Lung (tissue), 12 donors: ENCODE measurements around the gene FHIP2A. TPM values are rescaled to one million over a fixed set of nuclear protein-coding genes. Genes with fewer than 3 reads are reported as not detected.

Source experiments
- ATAC-seq: fragments of 200-7000 bp; cut with Tn5 transposase; one replicate; pipeline ENCODE4 v1.9.1; 2020; ENCODE audit warnings: moderate number of reproducible peaks; ENCODE audit not compliant: insufficient read depth, low FRiP score
- DNase-seq, 3 donors: peaks; one replicate each; pipeline ENCODE4 v3.0.0-alpha.2; 2013 to 2017
- H3K27ac ChIP-seq, 2 donors: one replicate each; pipeline ENCODE4 v1.5.1; 2013; ENCODE audit warnings: mild to moderate bottlenecking in 2 of 2, moderate library complexity in 2 of 2, control low read depth in 1 of 2, inconsistent platforms in 1 of 2, low read depth in 1 of 2, low read length in 1 of 2
- H3K27me3 ChIP-seq, 3 donors: one replicate each; pipeline ENCODE4 v1.5.1; 2013; ENCODE audit warnings: low read length in 2 of 3; ENCODE audit not compliant: control insufficient read depth in 3 of 3, insufficient read depth in 3 of 3
- H3K36me3 ChIP-seq, 4 donors: one replicate each; pipeline ENCODE4 v1.5.1; 2013; ENCODE audit warnings: low read length in 4 of 4, mild to moderate bottlenecking in 1 of 4, moderate library complexity in 1 of 4; ENCODE audit not compliant: control insufficient read depth in 4 of 4, insufficient read depth in 4 of 4
- H3K4me1 ChIP-seq, 5 donors: one replicate each; pipeline ENCODE4 v1.5.1; 2013; ENCODE audit warnings: low read length in 5 of 5, mild to moderate bottlenecking in 2 of 5, moderate library complexity in 1 of 5; ENCODE audit not compliant: control insufficient read depth in 5 of 5, insufficient read depth in 5 of 5
- H3K4me3 ChIP-seq: one replicate; pipeline ENCODE4 v1.5.1; 2013; ENCODE audit warnings: mild to moderate bottlenecking, control low read depth, moderate library complexity
- H3K9ac ChIP-seq, 2 donors: one replicate each; pipeline ENCODE4 v1.5.1; 2013; ENCODE audit warnings: low read length in 2 of 2, control low read depth in 1 of 2; ENCODE audit not compliant: insufficient read depth in 1 of 2
- H3K9me3 ChIP-seq, 4 donors: one replicate each; pipeline ENCODE4 v1.5.1; 2013; ENCODE audit warnings: low read length in 3 of 4, mild to moderate bottlenecking in 1 of 4, moderate library complexity in 1 of 4; ENCODE audit not compliant: control insufficient read depth in 4 of 4, insufficient read depth in 3 of 4
- WGBS, 2 donors: extraction: QIAGEN DNeasy Blood & Tissue Kit; methylation state at CpG; one replicate each; pipeline ENCODE4 v1.1.7; 2013; 5-methylcytosine and 5-hydroxymethylcytosine counted together
- polyA plus RNA-seq, 2 donors: library from polyadenylated mRNA; stranded (reverse); fragments of 200-250 nt; gene quantifications; one replicate each; pipeline ENCODE4 v1.2.1, GENCODE V29; 2013
- total RNA-seq, 2 donors: library from RNA; depleted of rRNA in 1 of 2; stranded (reverse); fragments of >200 nt in 1 of 2; gene quantifications; one replicate each; pipeline ENCODE4 v1.2.1, GENCODE V29; 2014 to 2021
- TF ChIP-seq, protein P1 (sequence below): IDR thresholded peaks from 2 replicates; pipeline ENCODE4 v1.5.1; 2012; ENCODE audit warnings: mild to moderate bottlenecking; ENCODE audit errors: control extremely low read depth, extremely low read depth
- donor health status: control.
- donor health status: control.
- donor health status: Bipolar disorder and iron deficiency.
- donor health status: healthy.
- donor health status: DM: yes; HTN: yes; CAD: no.

The FHIP2A gene
- total and polyA plus RNA-seq, 4 donors: 7.9 to 44.7 (median 17.8) TPM

- Histone ChIP-seq H3K9me3 (peaks cover 0 to 2% (median 0%) of the 10 kb centered on the region in 4 donors), H3K4me3 (no peak overlapping the region), H3K27me3 (no peaks in the 10 kb centered on the region), H3K4me1 (peaks cover 0 to 1% (median 0%) of the 10 kb centered on the region in 5 donors), H3K27ac (no peak overlapping the region), H3K36me3 (no peaks in the 10 kb centered on the region), H3K9ac (no peak overlapping the region)
- ATAC-seq (no peak), DNase-seq (no peak)
- 91 to 94% methylated on average over 3 of the region's 3 CpGs for WGBS, 2 donors
- TF ChIP-seq, protein P1, sequence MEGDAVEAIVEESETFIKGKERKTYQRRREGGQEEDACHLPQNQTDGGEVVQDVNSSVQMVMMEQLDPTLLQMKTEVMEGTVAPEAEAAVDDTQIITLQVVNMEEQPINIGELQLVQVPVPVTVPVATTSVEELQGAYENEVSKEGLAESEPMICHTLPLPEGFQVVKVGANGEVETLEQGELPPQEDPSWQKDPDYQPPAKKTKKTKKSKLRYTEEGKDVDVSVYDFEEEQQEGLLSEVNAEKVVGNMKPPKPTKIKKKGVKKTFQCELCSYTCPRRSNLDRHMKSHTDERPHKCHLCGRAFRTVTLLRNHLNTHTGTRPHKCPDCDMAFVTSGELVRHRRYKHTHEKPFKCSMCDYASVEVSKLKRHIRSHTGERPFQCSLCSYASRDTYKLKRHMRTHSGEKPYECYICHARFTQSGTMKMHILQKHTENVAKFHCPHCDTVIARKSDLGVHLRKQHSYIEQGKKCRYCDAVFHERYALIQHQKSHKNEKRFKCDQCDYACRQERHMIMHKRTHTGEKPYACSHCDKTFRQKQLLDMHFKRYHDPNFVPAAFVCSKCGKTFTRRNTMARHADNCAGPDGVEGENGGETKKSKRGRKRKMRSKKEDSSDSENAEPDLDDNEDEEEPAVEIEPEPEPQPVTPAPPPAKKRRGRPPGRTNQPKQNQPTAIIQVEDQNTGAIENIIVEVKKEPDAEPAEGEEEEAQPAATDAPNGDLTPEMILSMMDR: no peak
Measured at GRCh38 chr10:114791768-114792167, 29.8 kb upstream of the FHIP2A start.

DNA sequence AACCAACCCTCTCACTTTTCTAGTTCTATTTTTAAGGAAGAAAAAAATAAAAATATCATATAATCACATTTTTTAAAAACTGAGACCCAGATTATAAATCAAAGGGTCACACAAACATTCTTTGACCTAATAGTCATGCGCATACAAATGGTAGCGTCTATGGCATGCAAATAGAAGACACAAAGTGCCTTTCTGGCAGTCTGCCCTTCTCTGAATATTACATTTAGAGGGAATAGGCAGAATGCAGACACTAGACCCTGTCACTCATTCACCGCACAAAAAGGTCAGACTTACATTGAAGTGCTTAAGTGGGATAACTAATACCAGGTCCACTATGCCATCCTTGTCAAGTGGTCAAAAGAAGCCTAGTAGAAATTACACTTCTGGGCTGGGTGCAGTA is 26.5 kb upstream of the FHIP2A start:
- Histone ChIP-seq H3K27ac (no peak overlapping the region), H3K36me3 (no peaks in the 10 kb centered on the region), H3K9ac (no peak overlapping the region), H3K9me3 (peaks cover 0 to 2% (median 0%) of the 10 kb centered on the region in 4 donors), H3K4me3 (no peak overlapping the region), H3K4me1 (no peaks in the 10 kb centered on the region), H3K27me3 (no peaks in the 10 kb centered on the region)
- TF ChIP-seq, protein P1: no peak
- no peak for ATAC-seq
- WGBS, 2 donors: 92 to 94% methylated on average over 3 of the region's 3 CpGs
- DNase-seq: no peak

GRCh38 chr10:114800361-114800760 is 21.2 kb upstream of the FHIP2A start:
- H3K36me3 ChIP-seq: no peaks in the 10 kb centered on the region
- no peaks in the 10 kb centered on the region for H3K27me3 ChIP-seq
- TF ChIP-seq, protein P1: no peak
- no peaks in the 10 kb centered on the region for H3K9me3 ChIP-seq
- no peaks in the 10 kb centered on the region for H3K4me1 ChIP-seq
- H3K27ac ChIP-seq: no peak overlapping the region
- WGBS, 2 donors: 98 to 100% methylated on average over 1 of the region's 1 CpG
- H3K4me3 ChIP-seq: no peak overlapping the region
- DNase-seq (no peak), ATAC-seq (no peak)
- no peak overlapping the region for H3K9ac ChIP-seq

- DNase-seq (no peak), ATAC-seq (no peak)
- H3K9ac ChIP-seq: no peak overlapping the region
- H3K9me3 ChIP-seq: no peaks in the 10 kb centered on the region
- no peak overlapping the region for H3K27ac ChIP-seq
- WGBS, 2 donors: 28 to 46% methylated on average over 5 of the region's 5 CpGs
- H3K4me1 ChIP-seq: no peaks in the 10 kb centered on the region
- no peak overlapping the region for H3K4me3 ChIP-seq
- H3K27me3 ChIP-seq: no peaks in the 10 kb centered on the region
- TF ChIP-seq, protein P1: no peak
- no peaks in the 10 kb centered on the region for H3K36me3 ChIP-seq
Measured at GRCh38 chr10:114801411-114801813, 20.2 kb upstream of the FHIP2A start.
